CD8-positive, alpha-beta memory T cell (primary cell): Measurements from ENCODE around the gene PLEKHB1. TPM values are rescaled to one million over a fixed set of nuclear protein-coding genes. Genes with fewer than 3 reads are reported as not detected.

Experiments used
- CTCF ChIA-PET: fragments of 350-600 bp; sonication (Branson Sonifier 250); formaldehyde crosslinking; loops from one replicate; lab custom pipeline; 2021; ENCODE audit warnings: antibody characterized with exemption; lab: Charles Lee
- POLR2A ChIA-PET: fragments of 350-600 bp; sonication (Branson Sonifier 250); formaldehyde crosslinking; loops from one replicate; lab custom pipeline; 2021; ENCODE audit warnings: antibody characterized with exemption; lab: Charles Lee
- DNase-seq, 5 donors: peaks; one replicate each; pipeline versions ENCODE4 v3.0.0 to v3.0.0-alpha.2; 2020 to 2022; ENCODE audit warnings: mixed read lengths in 1 of 5
- H3K27ac ChIP-seq: one replicate; pipeline ENCODE4 v1.7.0; 2013; ENCODE audit warnings: low read depth, mild to moderate bottlenecking, low read length, moderate library complexity
- H3K27me3 ChIP-seq: 2 replicates; pipeline ENCODE4 v1.7.0; 2013; ENCODE audit warnings: low read length, mild to moderate bottlenecking; ENCODE audit not compliant: insufficient read depth, poor library complexity, severe bottlenecking
- H3K36me3 ChIP-seq: 2 replicates; pipeline ENCODE4 v1.7.0; 2013; ENCODE audit warnings: mild to moderate bottlenecking, low read length, moderate library complexity; ENCODE audit not compliant: insufficient read depth
- H3K4me1 ChIP-seq: 2 replicates; pipeline ENCODE4 v1.7.0; 2013; ENCODE audit warnings: mild to moderate bottlenecking, low read length, moderate library complexity; ENCODE audit not compliant: insufficient read depth
- H3K4me3 ChIP-seq: 2 replicates; pipeline ENCODE4 v1.7.0; 2013; ENCODE audit warnings: mild to moderate bottlenecking, low read length
- H3K9me3 ChIP-seq: 2 replicates; pipeline ENCODE4 v1.7.0; 2013; ENCODE audit warnings: mild to moderate bottlenecking, low read length
- H3K27ac Mint-ChIP-seq, 8 donors: one replicate each; pipeline ENCODE4 v1.8.0; 2020 to 2021; ENCODE audit warnings: mixed read lengths in 8 of 8, mild to moderate bottlenecking in 6 of 8, inconsistent platforms in 3 of 8, moderate library complexity in 3 of 8
- H3K27me3 Mint-ChIP-seq, 2 donors: one replicate each; pipeline ENCODE4 v1.8.0; 2020 to 2021; ENCODE audit warnings: mixed read lengths in 2 of 2, mild to moderate bottlenecking in 1 of 2, moderate library complexity in 1 of 2
- H3K36me3 Mint-ChIP-seq, 3 donors: one replicate each; pipeline ENCODE4 v1.8.0; 2020 to 2021; ENCODE audit warnings: mixed read lengths in 3 of 3, inconsistent platforms in 1 of 3, mild to moderate bottlenecking in 1 of 3
- H3K4me1 Mint-ChIP-seq, 3 donors: one replicate each; pipeline ENCODE4 v1.8.0; 2020 to 2021; ENCODE audit warnings: mixed read lengths in 3 of 3, inconsistent platforms in 1 of 3, mild to moderate bottlenecking in 1 of 3
- H3K4me3 Mint-ChIP-seq, 7 donors: one replicate each; pipeline ENCODE4 v1.8.0; 2020 to 2021; ENCODE audit warnings: mixed read lengths in 7 of 7, mild to moderate bottlenecking in 6 of 7, moderate library complexity in 4 of 7, inconsistent platforms in 2 of 7
- H3K9me3 Mint-ChIP-seq, 5 donors: one replicate each; pipeline ENCODE4 v1.8.0; 2020 to 2022; ENCODE audit warnings: mixed read lengths in 5 of 5, mild to moderate bottlenecking in 3 of 5, moderate library complexity in 2 of 5, inconsistent platforms in 1 of 5
- polyA plus RNA-seq: library from polyadenylated mRNA; unstranded; fragments of 300-500 nt; fragmentation: Illumina TruSeq; gene quantifications from one replicate; pipeline ENCODE4 v1.2.3, GENCODE V29; 2021
- total RNA-seq, 2 experiments: library from RNA; stranded (reverse); gene quantifications; one replicate each; pipeline ENCODE4 v1.2.3, GENCODE V29; 2021

PLEKHB1 gene
- total and polyA plus RNA-seq, 3 experiments from 2014 or later = 9.1 to 70.1 (median 10.3) TPM

- Mint-ChIP-seq H3K27me3 (no peaks in the 10 kb centered on the region), H3K36me3 (peaks cover 0 to 28% (median 4%) of the 10 kb centered on the region in 3 donors), H3K27ac (peak overlapping the region in 3 of 8 donors; percentile 59 to 82 (median 72)), H3K4me1 (peaks cover 10 to 27% (median 21%) of the 10 kb centered on the region in 3 donors), H3K9me3 (no peaks in the 10 kb centered on the region), H3K4me3 (peak overlapping the region in 6 of 7 donors; percentile 49 to 96 (median 88))
- POLR2A ChIA-PET = interaction anchor here (1.7 kb wide), 1 partner anchor 50 kb away, joined by 7 read pairs; the partner anchor contains the start of gene FAM168A
- Histone ChIP-seq H3K27me3 (no peaks in the 10 kb centered on the region), H3K9me3 (no peaks in the 10 kb centered on the region), H3K27ac (no peak overlapping the region), H3K4me3 (no peak overlapping the region), H3K36me3 (peaks cover 3% of the 10 kb centered on the region), H3K4me1 (peaks cover 15% of the 10 kb centered on the region)
- no peak for DNase-seq
- CTCF ChIA-PET = interaction anchor here (2.4 to 3.6 kb wide), 3 partner anchors 13 to 298 kb away, joined by 5 to 17 read pairs (median 16); no protein-coding TSS in a partner anchor
Measured at GRCh38 chr11:73648571-73649046, 2.2 kb downstream of the PLEKHB1 start.

GRCh38 chr11:73649206-73649605, 2.8 kb downstream of the PLEKHB1 start:
- H3K9me3 ChIP-seq = no peaks in the 10 kb centered on the region
- no peak overlapping the region for H3K27ac ChIP-seq
- H3K4me3 ChIP-seq = no peak overlapping the region
- Mint-ChIP-seq H3K9me3 (no peaks in the 10 kb centered on the region), H3K4me1 (peaks cover 10 to 27% (median 21%) of the 10 kb centered on the region in 3 donors), H3K36me3 (peaks cover 0 to 33% (median 5%) of the 10 kb centered on the region in 3 donors), H3K27ac (peak overlapping the region in 3 of 8 donors; percentile 35 to 63 (median 48)), H3K4me3 (peak overlapping the region in 5 of 7 donors; percentile 26 to 65 (median 43)), H3K27me3 (no peaks in the 10 kb centered on the region)
- no peaks in the 10 kb centered on the region for H3K27me3 ChIP-seq
- ChIA-PET CTCF (interaction anchor here (1.3 to 3.6 kb wide), 3 partner anchors 10 to 23 kb away, joined by 4 to 17 read pairs (median 16); no protein-coding TSS in a partner anchor), POLR2A (no interaction called here)
- H3K4me1 ChIP-seq = peaks cover 15% of the 10 kb centered on the region
- H3K36me3 ChIP-seq = peaks cover 3% of the 10 kb centered on the region
- no peak for DNase-seq

- Mint-ChIP-seq H3K27ac (peak overlapping the region in 1 of 8 donors; percentile 29), H3K9me3 (no peaks in the 10 kb centered on the region), H3K36me3 (peaks cover 0 to 43% (median 5%) of the 10 kb centered on the region in 3 donors), H3K4me1 (peaks cover 10 to 27% (median 21%) of the 10 kb centered on the region in 3 donors), H3K27me3 (no peaks in the 10 kb centered on the region), H3K4me3 (peak overlapping the region in 1 of 7 donors; percentile 15)
- no peak overlapping the region for H3K27ac ChIP-seq
- DNase-seq = no peak
- H3K4me3 ChIP-seq = no peak overlapping the region
- H3K36me3 ChIP-seq = peaks cover 3% of the 10 kb centered on the region
- ChIA-PET POLR2A (no interaction called here), CTCF (interaction anchor here (1.3 kb wide), 1 partner anchor 9 kb away, joined by 4 read pairs; no protein-coding TSS in a partner anchor)
- peaks cover 15% of the 10 kb centered on the region for H3K4me1 ChIP-seq
- H3K9me3 ChIP-seq = no peaks in the 10 kb centered on the region
- no peaks in the 10 kb centered on the region for H3K27me3 ChIP-seq
Measured at GRCh38 chr11:73650400-73650799, 4.0 kb downstream of the PLEKHB1 start.

- peaks cover 3% of the 10 kb centered on the region for H3K36me3 ChIP-seq
- ChIA-PET CTCF (no interaction called here), POLR2A (no interaction called here)
- H3K4me1 ChIP-seq = peaks cover 15% of the 10 kb centered on the region
- Mint-ChIP-seq H3K4me1 (peaks cover 10 to 27% (median 21%) of the 10 kb centered on the region in 3 donors), H3K4me3 (no peak overlapping the region), H3K27me3 (no peaks in the 10 kb centered on the region), H3K9me3 (no peaks in the 10 kb centered on the region), H3K36me3 (peaks cover 0 to 49% (median 5%) of the 10 kb centered on the region in 3 donors), H3K27ac (no peak overlapping the region)
- no peak overlapping the region for H3K27ac ChIP-seq
- no peak overlapping the region for H3K4me3 ChIP-seq
- H3K27me3 ChIP-seq = no peaks in the 10 kb centered on the region
- H3K9me3 ChIP-seq = no peaks in the 10 kb centered on the region
- DNase-seq = no peak
Measured at GRCh38 chr11:73651252-73651651, 4.9 kb downstream of the PLEKHB1 start.

GRCh38 chr11:73651661-73652045, 5.3 kb downstream of the PLEKHB1 start:
- H3K4me1 ChIP-seq = peaks cover 15% of the 10 kb centered on the region
- Mint-ChIP-seq H3K27me3 (no peaks in the 10 kb centered on the region), H3K27ac (no peak overlapping the region), H3K36me3 (peaks cover 0 to 52% (median 5%) of the 10 kb centered on the region in 3 donors), H3K4me1 (peaks cover 10 to 26% (median 21%) of the 10 kb centered on the region in 3 donors), H3K4me3 (no peak overlapping the region), H3K9me3 (no peaks in the 10 kb centered on the region)
- DNase-seq = no peak
- H3K27me3 ChIP-seq = no peaks in the 10 kb centered on the region
- no peak overlapping the region for H3K27ac ChIP-seq
- H3K4me3 ChIP-seq = no peak overlapping the region
- no peaks in the 10 kb centered on the region for H3K9me3 ChIP-seq
- POLR2A ChIA-PET = no interaction called here
- CTCF ChIA-PET = no interaction called here
- peaks cover 3% of the 10 kb centered on the region for H3K36me3 ChIP-seq

GRCh38 chr11:73652046-73652730, 5.8 kb downstream of the PLEKHB1 start:
- peaks cover 0 to 52% (median 7%) of the 10 kb centered on the region in 3 donors for H3K36me3 Mint-ChIP-seq
- no peaks in the 10 kb centered on the region for H3K27me3 ChIP-seq
- CTCF ChIA-PET = no interaction called here
- no peak overlapping the region for H3K4me3 ChIP-seq
- no peaks in the 10 kb centered on the region for H3K9me3 Mint-ChIP-seq
- peak overlapping the region in 1 of 8 donors; percentile 38 for H3K27ac Mint-ChIP-seq
- H3K4me3 Mint-ChIP-seq = no peak overlapping the region
- POLR2A ChIA-PET = no interaction called here
- no peaks in the 10 kb centered on the region for H3K27me3 Mint-ChIP-seq
- H3K36me3 ChIP-seq = peaks cover 3% of the 10 kb centered on the region
- H3K9me3 ChIP-seq = no peaks in the 10 kb centered on the region
- H3K4me1 Mint-ChIP-seq = peaks cover 8 to 21% (median 16%) of the 10 kb centered on the region in 3 donors
- no peak overlapping the region for H3K27ac ChIP-seq
- no peak for DNase-seq
- peaks cover 11% of the 10 kb centered on the region for H3K4me1 ChIP-seq

- Histone ChIP-seq H3K27me3 (no peaks in the 10 kb centered on the region), H3K36me3 (peaks cover 3% of the 10 kb centered on the region), H3K4me3 (no peak overlapping the region), H3K27ac (no peak overlapping the region), H3K9me3 (no peaks in the 10 kb centered on the region), H3K4me1 (peaks cover 5% of the 10 kb centered on the region)
- CTCF ChIA-PET = interaction anchor here (0.8 kb wide), 1 partner anchor 27 kb away, joined by 3 read pairs; no protein-coding TSS in a partner anchor
- peaks cover 3 to 12% (median 8%) of the 10 kb centered on the region in 3 donors for H3K4me1 Mint-ChIP-seq
- no peak overlapping the region for H3K4me3 Mint-ChIP-seq
- no peaks in the 10 kb centered on the region for H3K9me3 Mint-ChIP-seq
- POLR2A ChIA-PET = no interaction called here
- no peak for DNase-seq
- H3K36me3 Mint-ChIP-seq = peaks cover 0 to 54% (median 7%) of the 10 kb centered on the region in 3 donors
- H3K27ac Mint-ChIP-seq = peak overlapping the region in 3 of 8 donors; percentile 30 to 84 (median 59)
- no peaks in the 10 kb centered on the region for H3K27me3 Mint-ChIP-seq
Measured at GRCh38 chr11:73652856-73653559, 6.6 kb downstream of the PLEKHB1 start.
